A673 (cell line): Measurements from ENCODE around the gene ZKSCAN3.

Source experiments
- CTCF ChIP-seq: fragments of 300-800, 200-600 bp; sonication (generic); conservative IDR thresholded peaks from 2 replicates; pipeline ENCODE4 v1.5.1; 2017; ENCODE audit warnings: low read depth, mild to moderate bottlenecking, antibody characterized with exemption, low read length, moderate library complexity, mixed read lengths
- EZH2 ChIP-seq: fragments of 200-600 bp; sonication (generic); IDR thresholded peaks from 2 replicates; pipeline ENCODE4 v1.6.1; 2017; ENCODE audit warnings: borderline replicate concordance, low read depth, mild to moderate bottlenecking, mixed read lengths, antibody characterized with exemption, low read length; ENCODE audit not compliant: poor library complexity, severe bottlenecking

GRCh38 chr6:28323813-28324424, 25.8 kb upstream of the ZKSCAN3 start:
- TF ChIP-seq CTCF (no peak), EZH2 (no peak)
